Breast epithelium (tissue), 3 donors: Measurements from ENCODE around the gene MCF2L2.

Source experiments
- POLR2A ChIP-seq: fragments of 450-650 bp; IDR thresholded peaks from one replicate; pipeline ENCODE4 v1.6.1; 2016; ENCODE audit warnings: antibody characterized with exemption, mild to moderate bottlenecking, moderate library complexity
- TF ChIP-seq, protein P1 (sequence below), 3 donors: fragments of 450-650 bp; IDR thresholded peaks; one replicate each; pipeline ENCODE4 v1.5.1; 2016 to 2017; ENCODE audit warnings: antibody characterized with exemption in 3 of 3, mild to moderate bottlenecking in 3 of 3, moderate library complexity in 3 of 3

DNA sequence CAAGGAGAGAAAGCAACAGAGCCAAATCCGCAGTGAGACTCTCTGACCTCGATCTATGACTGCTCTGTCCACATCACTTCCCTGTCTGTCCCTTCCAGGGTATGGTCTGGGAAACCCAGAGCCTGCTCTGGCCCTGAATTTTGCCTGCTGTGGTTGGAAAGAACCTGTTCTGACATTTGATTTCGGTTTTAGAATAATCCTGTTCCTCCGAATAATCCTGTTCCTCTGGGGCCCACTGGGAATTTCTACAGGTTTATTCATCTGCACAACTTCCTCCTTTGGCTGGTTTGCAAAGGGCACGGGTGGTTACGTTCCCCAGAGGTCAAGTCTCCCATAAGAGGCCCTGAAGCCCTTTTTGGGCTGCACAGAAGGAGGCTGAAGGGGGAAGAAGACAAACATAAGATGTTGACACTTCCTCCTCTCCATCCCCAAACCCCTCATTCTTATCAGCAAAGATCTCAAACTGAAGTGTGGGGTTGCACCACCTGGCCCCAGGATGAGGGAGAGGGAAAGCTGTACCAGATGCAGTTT, 276.5 kb downstream of the MCF2L2 start:
- TF ChIP-seq, protein P1, sequence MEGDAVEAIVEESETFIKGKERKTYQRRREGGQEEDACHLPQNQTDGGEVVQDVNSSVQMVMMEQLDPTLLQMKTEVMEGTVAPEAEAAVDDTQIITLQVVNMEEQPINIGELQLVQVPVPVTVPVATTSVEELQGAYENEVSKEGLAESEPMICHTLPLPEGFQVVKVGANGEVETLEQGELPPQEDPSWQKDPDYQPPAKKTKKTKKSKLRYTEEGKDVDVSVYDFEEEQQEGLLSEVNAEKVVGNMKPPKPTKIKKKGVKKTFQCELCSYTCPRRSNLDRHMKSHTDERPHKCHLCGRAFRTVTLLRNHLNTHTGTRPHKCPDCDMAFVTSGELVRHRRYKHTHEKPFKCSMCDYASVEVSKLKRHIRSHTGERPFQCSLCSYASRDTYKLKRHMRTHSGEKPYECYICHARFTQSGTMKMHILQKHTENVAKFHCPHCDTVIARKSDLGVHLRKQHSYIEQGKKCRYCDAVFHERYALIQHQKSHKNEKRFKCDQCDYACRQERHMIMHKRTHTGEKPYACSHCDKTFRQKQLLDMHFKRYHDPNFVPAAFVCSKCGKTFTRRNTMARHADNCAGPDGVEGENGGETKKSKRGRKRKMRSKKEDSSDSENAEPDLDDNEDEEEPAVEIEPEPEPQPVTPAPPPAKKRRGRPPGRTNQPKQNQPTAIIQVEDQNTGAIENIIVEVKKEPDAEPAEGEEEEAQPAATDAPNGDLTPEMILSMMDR (IDR thresholded peaks at IDR 0.05) = no peak
- TF ChIP-seq POLR2A = no peak
